ENCODE data around the gene THSD4. TPM values are rescaled to one million over a fixed set of nuclear protein-coding genes. Genes with fewer than 3 reads are reported as not detected.
A peak's percentile ranks its signal among the peaks of the same experiment; 100 is the strongest.

The THSD4 gene
- total RNA-seq, 2 donors from 2014 or later, result not detected

- no peaks in the 10 kb centered on the region for H3K4me1 Mint-ChIP-seq (ENCODE audit: low read depth in 2 of 2)
- no peak overlapping the region for H3K27ac Mint-ChIP-seq
- H3K36me3 Mint-ChIP-seq, result no peaks in the 10 kb centered on the region
- H3K9me3 Mint-ChIP-seq, result no peaks in the 10 kb centered on the region
- ATAC-seq (no peak), DNase-seq (ENCODE audit: low spot score) (peak; percentile 44)
- H3K27me3 Mint-ChIP-seq, result peaks cover 0 to 3% of the 10 kb centered on the region in 2 donors
- H3K4me3 Mint-ChIP-seq, result no peak overlapping the region
Observed at GRCh38 chr15:71807125-71807629, 691.9 kb downstream of the THSD4 start.

- Mint-ChIP-seq H3K27me3 (no peaks in the 10 kb centered on the region), H3K4me3 (no peak overlapping the region), H3K9me3 (no peaks in the 10 kb centered on the region), H3K4me1 (ENCODE audit: low read depth in 2 of 2) (no peaks in the 10 kb centered on the region), H3K27ac (no peak overlapping the region), H3K36me3 (no peaks in the 10 kb centered on the region)
- DNase-seq (ENCODE audit: low spot score) (no peak), ATAC-seq (no peak)
Observed at GRCh38 chr15:71807691-71808091, 692.4 kb downstream of the THSD4 start.

- Mint-ChIP-seq H3K36me3 (no peaks in the 10 kb centered on the region), H3K27me3 (no peaks in the 10 kb centered on the region), H3K4me3 (no peak overlapping the region), H3K27ac (no peak overlapping the region), H3K4me1 (ENCODE audit: low read depth in 2 of 2) (no peaks in the 10 kb centered on the region), H3K9me3 (no peaks in the 10 kb centered on the region)
- DNase-seq (ENCODE audit: low spot score), result no peak
- no peak for ATAC-seq
Observed at GRCh38 chr15:71808311-71809020, 693.2 kb downstream of the THSD4 start.

GRCh38 chr15:71809346-71809745 lies 694.1 kb downstream of the THSD4 start:
- H3K27me3 Mint-ChIP-seq, result no peaks in the 10 kb centered on the region
- ATAC-seq (no peak), DNase-seq (ENCODE audit: low spot score) (peak; percentile 59)
- no peak overlapping the region for H3K27ac Mint-ChIP-seq
- H3K4me3 Mint-ChIP-seq, result no peak overlapping the region
- no peaks in the 10 kb centered on the region for H3K4me1 Mint-ChIP-seq (ENCODE audit: low read depth in 2 of 2)
- no peaks in the 10 kb centered on the region for H3K9me3 Mint-ChIP-seq
- no peaks in the 10 kb centered on the region for H3K36me3 Mint-ChIP-seq

- H3K4me1 Mint-ChIP-seq (ENCODE audit: low read depth in 2 of 2), result no peaks in the 10 kb centered on the region
- no peak within 1 kb of the TSS for H3K27ac Mint-ChIP-seq
- no peaks in the 10 kb centered on the region for H3K27me3 Mint-ChIP-seq
- H3K9me3 Mint-ChIP-seq, result no peaks in the 10 kb centered on the region
- ATAC-seq (no peak), DNase-seq (ENCODE audit: low spot score) (no peak)
- H3K36me3 Mint-ChIP-seq, result no peaks in the 10 kb centered on the region
- no peak within 1 kb of the TSS for H3K4me3 Mint-ChIP-seq
Observed at GRCh38 chr15:71810256-71811035, 695.2 kb downstream of the THSD4 start, which contains the start of gene NR2E3. Gene NR2E3, plus strand, starts transcription at chr15:71810554. Its CDS starts 190 bp downstream, at chr15:71810744.

GRCh38 chr15:71811036-71811736 lies 695.9 kb downstream of the THSD4 start:
- no peaks in the 10 kb centered on the region for H3K36me3 Mint-ChIP-seq
- no peaks in the 10 kb centered on the region for H3K27me3 Mint-ChIP-seq
- ATAC-seq (no peak), DNase-seq (ENCODE audit: low spot score) (no peak)
- no peak overlapping the region for H3K27ac Mint-ChIP-seq
- H3K4me1 Mint-ChIP-seq (ENCODE audit: low read depth in 2 of 2), result no peaks in the 10 kb centered on the region
- H3K9me3 Mint-ChIP-seq, result no peaks in the 10 kb centered on the region
- H3K4me3 Mint-ChIP-seq, result no peak overlapping the region

GRCh38 chr15:71811752-71812735 lies 696.8 kb downstream of the THSD4 start:
- DNase-seq (ENCODE audit: low spot score) (no peak), ATAC-seq (no peak)
- H3K36me3 Mint-ChIP-seq, result no peaks in the 10 kb centered on the region
- no peaks in the 10 kb centered on the region for H3K4me1 Mint-ChIP-seq (ENCODE audit: low read depth in 2 of 2)
- H3K27me3 Mint-ChIP-seq, result no peaks in the 10 kb centered on the region
- no peaks in the 10 kb centered on the region for H3K9me3 Mint-ChIP-seq
- H3K27ac Mint-ChIP-seq, result no peak overlapping the region
- no peak overlapping the region for H3K4me3 Mint-ChIP-seq

- Mint-ChIP-seq H3K4me1 (ENCODE audit: low read depth in 2 of 2) (no peaks in the 10 kb centered on the region), H3K9me3 (no peaks in the 10 kb centered on the region), H3K36me3 (no peaks in the 10 kb centered on the region), H3K4me3 (no peak overlapping the region), H3K27ac (no peak overlapping the region), H3K27me3 (no peaks in the 10 kb centered on the region)
- DNase-seq (ENCODE audit: low spot score) (no peak), ATAC-seq (no peak)
Observed at GRCh38 chr15:71812966-71813722, 697.9 kb downstream of the THSD4 start.

- no peaks in the 10 kb centered on the region for H3K4me1 Mint-ChIP-seq (ENCODE audit: low read depth in 2 of 2)
- H3K4me3 Mint-ChIP-seq, result no peak overlapping the region
- no peaks in the 10 kb centered on the region for H3K9me3 Mint-ChIP-seq
- DNase-seq (ENCODE audit: low spot score) (no peak), ATAC-seq (no peak)
- no peaks in the 10 kb centered on the region for H3K27me3 Mint-ChIP-seq
- H3K27ac Mint-ChIP-seq, result no peak overlapping the region
- H3K36me3 Mint-ChIP-seq, result no peaks in the 10 kb centered on the region
Observed at GRCh38 chr15:71813723-71814470, 698.6 kb downstream of the THSD4 start.

- no peaks in the 10 kb centered on the region for H3K27me3 Mint-ChIP-seq
- DNase-seq (ENCODE audit: low spot score) (no peak), ATAC-seq (no peak)
- no peaks in the 10 kb centered on the region for H3K36me3 Mint-ChIP-seq
- H3K4me3 Mint-ChIP-seq, result no peak overlapping the region
- H3K9me3 Mint-ChIP-seq, result no peaks in the 10 kb centered on the region
- H3K27ac Mint-ChIP-seq, result no peak overlapping the region
- no peaks in the 10 kb centered on the region for H3K4me1 Mint-ChIP-seq (ENCODE audit: low read depth in 2 of 2)
Observed at GRCh38 chr15:71815301-71815700, 700.0 kb downstream of the THSD4 start.

- no peak overlapping the region for H3K4me3 Mint-ChIP-seq
- peaks cover 4% of the 10 kb centered on the region for H3K9me3 Mint-ChIP-seq
- no peaks in the 10 kb centered on the region for H3K27me3 Mint-ChIP-seq
- ATAC-seq (no peak), DNase-seq (ENCODE audit: low spot score) (no peak)
- no peaks in the 10 kb centered on the region for H3K4me1 Mint-ChIP-seq (ENCODE audit: low read depth in 2 of 2)
- peaks cover 11% of the 10 kb centered on the region for H3K36me3 Mint-ChIP-seq
- no peak overlapping the region for H3K27ac Mint-ChIP-seq
Observed at GRCh38 chr15:71817351-71817750, 702.1 kb downstream of the THSD4 start.

GRCh38 chr15:71820127-71820526 lies 704.9 kb downstream of the THSD4 start:
- Mint-ChIP-seq H3K36me3 (peaks cover 21% of the 10 kb centered on the region), H3K4me1 (ENCODE audit: low read depth in 2 of 2) (no peaks in the 10 kb centered on the region), H3K4me3 (no peak overlapping the region), H3K27ac (no peak overlapping the region), H3K9me3 (peaks cover 7% of the 10 kb centered on the region), H3K27me3 (no peaks in the 10 kb centered on the region)
- DNase-seq (ENCODE audit: low spot score), result no peak
- ATAC-seq, result no peak

Measured in natural killer cell treated with Interleukin-12 subunit alpha and Interleukin-12 subunit beta and Interleukin-15 and Interleukin-18, amount 100 ng/mL, for 72 hours (primary cell).